WTC11 (cell line): ENCODE results near the gene SLC2A9.

Experiments used
- ATF2 ChIP-seq: sonication (generic); formaldehyde crosslinking; IDR thresholded peaks from 2 replicates; pipeline ENCODE4 v1.8.1; 2022; ENCODE audit warnings: low read depth, missing genetic modification reagents, borderline replicate concordance
- CTCF ChIP-seq: fragments of 200-600 bp; IDR thresholded peaks from 2 replicates; pipeline ENCODE4 v1.8.0; 2022; ENCODE audit warnings: antibody characterized with exemption
- ETV6 ChIP-seq: sonication (generic); formaldehyde crosslinking; IDR thresholded peaks from 2 replicates; pipeline ENCODE4 v1.8.1; 2022; ENCODE audit warnings: mild to moderate bottlenecking, missing genetic modification reagents
- GABPB1 ChIP-seq: sonication (generic); formaldehyde crosslinking; IDR thresholded peaks from 2 replicates; pipeline ENCODE4 v1.8.1; 2023; ENCODE audit warnings: mild to moderate bottlenecking, missing genetic modification reagents
- RORB ChIP-seq: fragments of 250-450 bp; sonication (Bioruptor Pico); IDR thresholded peaks from 2 replicates; pipeline ENCODE4 v1.9.0; 2021; ENCODE audit warnings: mild to moderate bottlenecking
- TCF7 ChIP-seq: sonication (generic); formaldehyde crosslinking; IDR thresholded peaks from 2 replicates; pipeline ENCODE4 v1.8.0; 2022; ENCODE audit warnings: mild to moderate bottlenecking, low read depth, missing genetic modification reagents, moderate library complexity
- TF ChIP-seq, protein P1 (sequence below): sonication (generic); formaldehyde crosslinking; IDR thresholded peaks from 2 replicates; pipeline ENCODE4 v1.8.1; 2023; ENCODE audit warnings: mild to moderate bottlenecking, moderate library complexity, missing genetic modification reagents

DNA sequence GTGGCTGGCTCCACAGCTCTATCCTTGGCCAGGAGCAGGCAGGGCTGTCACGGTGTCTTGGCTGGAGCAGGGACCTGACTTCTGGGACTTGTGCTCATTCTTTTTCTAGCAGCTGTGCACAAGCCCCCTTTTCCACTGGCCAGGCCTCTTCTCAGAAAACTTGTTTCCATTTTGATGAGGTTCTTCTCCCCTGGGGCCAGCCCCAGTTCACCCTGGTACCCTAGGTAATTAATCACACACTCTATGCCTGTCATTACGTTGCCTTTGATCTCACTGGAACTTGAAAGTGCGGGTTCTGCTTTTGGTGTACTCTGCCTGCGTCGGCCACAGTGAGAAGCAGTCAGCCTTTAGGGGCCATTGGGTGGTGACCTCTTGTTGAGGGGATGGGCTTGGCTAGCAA lies 213.2 kb downstream of the SLC2A9 start:
- TF ChIP-seq ETV6 (CRISPR knock-in tag) (no peak), CTCF (no peak), ATF2 (CRISPR knock-in tag) (no peak), GABPB1 (no peak), TCF7 (CRISPR knock-in tag) (no peak), RORB (CRISPR knock-in tag) (no peak)
- TF ChIP-seq, protein P1, sequence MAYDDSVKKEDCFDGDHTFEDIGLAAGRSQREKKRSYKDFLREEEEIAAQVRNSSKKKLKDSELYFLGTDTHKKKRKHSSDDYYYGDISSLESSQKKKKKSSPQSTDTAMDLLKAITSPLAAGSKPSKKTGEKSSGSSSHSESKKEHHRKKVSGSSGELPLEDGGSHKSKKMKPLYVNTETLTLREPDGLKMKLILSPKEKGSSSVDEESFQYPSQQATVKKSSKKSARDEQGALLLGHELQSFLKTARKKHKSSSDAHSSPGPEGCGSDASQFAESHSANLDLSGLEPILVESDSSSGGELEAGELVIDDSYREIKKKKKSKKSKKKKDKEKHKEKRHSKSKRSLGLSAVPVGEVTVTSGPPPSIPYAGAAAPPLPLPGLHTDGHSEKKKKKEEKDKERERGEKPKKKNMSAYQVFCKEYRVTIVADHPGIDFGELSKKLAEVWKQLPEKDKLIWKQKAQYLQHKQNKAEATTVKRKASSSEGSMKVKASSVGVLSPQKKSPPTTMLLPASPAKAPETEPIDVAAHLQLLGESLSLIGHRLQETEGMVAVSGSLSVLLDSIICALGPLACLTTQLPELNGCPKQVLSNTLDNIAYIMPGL (CRISPR knock-in tag): no peak
